T47D (cell line): ENCODE measurements around the gene SPAG6.
A peak's percentile ranks its signal among the peaks of the same experiment; 100 is the strongest.

ENCODE experiments used
- DNase-seq, 2 experiments: peaks; one replicate each; pipeline versions ENCODE4 v3.0.0 to v3.0.0-alpha.2; 2011 to 2012; ENCODE audit warnings: low read depth in 1 of 2, low spot score in 1 of 2
- JUND ChIP-seq: IDR thresholded peaks from 2 replicates; pipeline ENCODE4 v1.6.1; 2012; ENCODE audit warnings: low read depth
- in situ Hi-C: cut with HindIII; loops from 2 replicates; pipeline ENCODE4 v1.10.0; 2016; ENCODE audit warnings: low sequenced_read_pairs, low pct_unique_long_range_greater_than_20kb

Gene SPAG6

DNA sequence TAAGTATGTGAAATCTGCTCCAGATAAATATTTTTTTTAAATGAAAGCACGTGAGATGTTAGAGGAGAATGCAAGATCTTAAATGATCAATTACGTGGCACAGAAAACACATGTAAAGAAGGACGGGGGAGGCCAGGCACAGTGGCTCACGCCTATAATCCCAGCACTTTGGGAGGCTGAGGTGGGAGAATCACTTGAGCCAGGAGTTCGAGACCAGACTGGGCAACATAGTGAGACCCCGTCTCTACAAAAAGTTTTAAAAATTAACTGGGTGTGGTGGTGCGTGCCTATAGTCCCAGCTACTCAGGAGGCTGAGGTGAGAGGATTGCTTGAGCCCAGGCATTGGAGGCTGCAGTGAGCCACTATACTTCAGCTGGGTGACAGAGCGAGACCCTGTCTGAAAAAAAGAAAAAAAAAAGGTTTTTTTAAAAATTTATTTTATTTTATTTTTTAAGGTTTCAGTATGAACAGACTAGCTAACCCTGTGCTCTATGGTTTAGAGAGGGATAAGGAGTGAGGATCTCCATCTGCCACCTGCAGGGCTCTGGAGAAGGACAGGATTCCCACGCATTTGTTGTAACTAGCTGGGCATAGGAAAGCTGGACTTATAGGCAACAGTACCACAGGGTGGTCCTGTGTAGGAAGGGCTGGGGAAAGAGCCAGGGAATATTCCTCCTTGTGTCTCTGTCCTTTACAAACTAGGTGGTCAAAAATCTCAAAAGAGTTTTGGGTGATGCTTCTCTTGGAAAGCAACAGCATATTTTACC is 113.2 kb downstream of the SPAG6 start:
- no peak for DNase-seq

DNA sequence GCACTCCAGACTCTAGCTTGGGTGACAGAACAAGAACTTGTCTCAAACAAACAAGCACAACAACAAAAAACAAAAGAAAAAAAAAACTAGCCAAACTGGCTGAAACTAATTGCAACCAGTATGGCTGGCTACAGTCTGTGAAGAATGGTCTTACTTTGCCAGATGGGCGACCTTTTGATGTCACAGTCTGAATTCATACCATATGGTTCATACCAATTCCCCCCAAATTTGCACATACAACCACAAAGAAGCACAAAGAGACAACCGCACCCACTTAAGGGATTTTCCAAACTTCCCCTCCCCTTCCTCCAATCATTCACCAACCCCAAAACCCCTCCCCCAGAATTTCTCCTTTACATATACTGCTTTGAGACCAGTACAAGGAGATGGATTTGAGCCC is 114.2 kb downstream of the SPAG6 start:
- no peak for TF ChIP-seq JUND
- in situ Hi-C loops, result no loop called here
- DNase-seq, result peak in 1 of 2 experiments; percentile 9

More for the DNA sequence above, 113.2 kb downstream of the SPAG6 start:
- in situ Hi-C loops, result no loop called here
- TF ChIP-seq JUND, result no peak

DNA sequence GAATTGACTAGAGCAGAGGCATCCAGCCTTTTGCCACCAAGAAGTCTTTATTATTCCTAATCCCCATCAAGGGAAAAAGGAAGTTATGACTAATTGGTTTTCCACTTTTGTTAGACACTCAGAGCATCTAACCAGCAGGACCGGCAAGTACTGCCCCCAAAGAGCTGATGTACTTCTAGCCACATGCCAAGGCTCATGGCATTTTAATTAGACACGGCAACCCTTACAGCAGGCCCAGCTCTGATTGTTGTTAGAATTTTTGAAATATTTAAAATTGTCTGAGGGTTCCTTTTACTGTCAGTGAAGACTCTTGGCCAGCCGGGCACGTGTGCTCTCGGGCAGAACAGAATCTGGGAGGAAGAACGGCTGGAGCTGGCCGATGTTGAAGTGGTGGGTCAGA is 114.8 kb downstream of the SPAG6 start:
- TF ChIP-seq JUND, result no peak

DNA sequence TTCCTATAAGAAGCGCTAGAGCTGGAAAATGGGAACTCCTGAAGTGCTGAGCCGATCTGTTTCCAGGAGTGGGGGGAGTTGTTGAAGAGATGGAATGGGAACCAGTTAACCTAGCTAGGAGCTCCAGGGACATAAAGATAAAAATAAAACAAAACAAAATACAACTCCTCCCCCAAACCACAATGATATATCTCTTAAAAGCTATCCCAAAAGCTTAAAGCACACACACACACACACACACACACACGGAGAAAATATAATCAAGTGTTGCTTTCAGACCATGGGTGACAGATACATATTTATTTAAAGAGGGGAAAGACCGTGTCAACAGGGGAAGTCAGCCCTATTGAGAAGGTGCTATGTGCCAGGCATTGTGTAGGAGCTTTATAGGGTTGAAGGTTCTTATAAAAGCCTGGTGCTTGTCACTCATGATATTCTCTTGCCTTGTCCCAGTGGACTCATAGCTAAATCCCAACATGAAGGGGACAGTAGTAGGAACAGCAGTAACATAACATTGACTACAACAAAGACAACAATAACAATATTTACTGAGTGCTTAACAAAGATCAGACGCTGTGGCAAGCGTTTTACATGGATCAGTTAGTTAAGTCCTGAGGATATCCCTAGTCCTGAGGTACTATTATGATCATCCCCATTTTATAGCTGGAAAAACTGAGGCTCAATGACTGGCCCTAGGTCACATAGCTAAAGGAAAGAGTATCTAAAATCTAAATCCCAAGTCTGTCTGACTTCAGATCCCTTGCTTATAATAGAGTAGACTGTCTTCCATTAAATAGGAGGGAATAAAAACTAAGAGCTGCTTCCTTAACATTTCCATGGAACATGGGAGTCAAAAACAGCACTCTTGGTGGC is 115.5 kb downstream of the SPAG6 start:
- in situ Hi-C loops, result no loop called here

More for the DNA sequence above, 114.8 kb downstream of the SPAG6 start:
- DNase-seq, result no peak
- in situ Hi-C loops, result no loop called here

DNA sequence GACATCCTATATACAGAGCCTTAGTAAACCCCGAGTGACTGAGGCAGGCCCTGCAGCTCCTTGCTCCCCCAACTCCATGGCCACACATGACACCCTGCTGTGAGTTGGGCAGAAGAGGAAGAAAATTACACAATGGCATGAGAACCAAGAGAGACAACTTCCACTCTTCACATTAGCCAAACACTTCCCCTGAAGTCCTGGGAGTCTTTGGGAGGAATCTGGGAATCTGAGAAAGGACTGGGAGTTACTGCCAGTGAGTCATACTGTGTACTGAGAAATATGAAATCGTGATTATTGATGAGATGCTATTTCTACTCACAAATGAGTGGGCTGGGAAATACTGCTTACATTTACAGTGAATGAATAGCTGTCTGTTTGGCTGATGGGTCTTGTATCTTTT is 116.6 kb downstream of the SPAG6 start:
- no peak for TF ChIP-seq JUND
- no peak for DNase-seq
- in situ Hi-C loops, result no loop called here

More for the DNA sequence above, 115.5 kb downstream of the SPAG6 start:
- no peak for DNase-seq
- TF ChIP-seq JUND, result no peak

DNA sequence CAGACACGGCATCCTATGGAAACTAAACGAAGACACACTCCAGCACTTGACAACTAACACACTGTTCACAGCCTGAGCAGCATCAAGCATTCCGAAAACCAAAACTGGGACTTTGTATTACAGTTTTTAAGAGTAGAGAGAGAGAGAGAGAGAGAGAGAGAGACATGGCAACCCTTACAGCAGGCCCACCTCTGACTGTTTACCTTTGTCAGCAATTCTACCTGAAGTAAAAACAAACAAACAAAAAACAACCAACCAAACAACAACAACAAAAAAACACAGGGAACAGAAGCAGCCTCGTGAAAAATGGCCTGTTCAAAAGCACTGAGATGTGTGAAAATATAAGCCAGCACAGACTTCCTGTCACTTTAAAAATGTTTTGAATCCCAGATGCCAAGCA is 118.0 kb downstream of the SPAG6 start:
- DNase-seq, result no peak
- in situ Hi-C loops, result no loop called here
- TF ChIP-seq JUND, result no peak

DNA sequence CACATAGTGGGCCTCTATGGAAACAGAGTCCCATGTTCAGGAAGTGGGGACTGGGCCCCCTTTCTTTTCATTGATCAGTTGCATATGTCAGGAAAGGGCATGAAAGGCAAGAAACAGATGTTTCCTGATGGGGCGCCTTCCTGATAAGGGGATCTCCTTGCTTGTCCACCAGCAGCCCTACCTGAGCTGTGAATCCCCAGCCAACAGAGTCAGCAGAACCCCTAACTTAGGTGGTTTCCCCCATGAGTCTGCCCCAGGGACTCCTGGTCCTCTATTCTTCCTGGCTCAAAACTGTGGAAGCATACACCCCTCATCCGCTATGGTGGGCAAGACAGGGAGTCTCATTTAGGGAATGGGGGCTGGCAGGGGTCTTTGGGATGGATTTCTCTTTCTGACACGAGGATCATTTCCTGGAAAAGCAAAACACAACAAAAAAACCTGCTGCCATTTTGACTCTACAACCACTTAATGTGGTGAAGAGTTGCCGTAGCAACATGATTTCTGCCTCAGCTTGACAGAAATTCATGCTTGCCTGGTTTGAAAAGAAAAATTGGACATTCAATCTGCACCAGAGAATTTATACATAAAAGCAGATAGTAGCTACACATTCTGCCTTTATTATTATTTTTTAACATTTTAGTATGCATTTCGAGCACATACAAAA is 119.8 kb downstream of the SPAG6 start:
- no peak for DNase-seq
- no peak for TF ChIP-seq JUND
- in situ Hi-C loops, result no loop called here

DNA sequence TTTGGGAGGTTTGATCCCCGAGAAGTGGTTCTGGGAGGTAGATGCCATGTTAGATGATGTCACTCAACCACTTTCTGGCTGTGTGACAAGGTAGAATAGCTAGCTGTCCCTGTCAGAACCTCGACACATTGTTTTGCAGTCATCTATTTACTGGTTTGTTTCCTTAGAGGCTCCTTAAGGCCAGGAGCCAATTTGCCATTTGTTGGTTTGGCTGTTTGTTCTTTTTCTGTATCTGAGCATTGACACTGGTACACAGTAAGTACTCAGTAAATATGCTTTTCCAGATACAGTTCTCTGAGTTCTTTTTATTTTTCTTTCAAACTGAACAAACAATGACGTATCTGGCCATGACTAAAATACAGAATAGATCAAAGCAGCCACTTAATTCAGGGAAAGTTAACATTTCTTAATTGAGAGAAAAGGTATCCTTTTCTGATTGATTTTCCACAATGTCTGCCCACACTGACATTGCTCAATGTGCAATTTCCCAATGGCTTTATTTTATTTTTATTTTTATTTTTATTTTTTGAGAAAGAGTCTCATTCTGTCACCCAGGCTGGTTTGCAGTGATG is 121.6 kb downstream of the SPAG6 start:
- in situ Hi-C loops, result no loop called here
- TF ChIP-seq JUND, result no peak
- peak in 1 of 2 experiments; percentile 67 for DNase-seq
